ENCODE data around the gene SUOX. TPM values are rescaled to one million over a fixed set of nuclear protein-coding genes. Genes with fewer than 3 reads are reported as not detected.
"Not testable (repeated sequence)": the region's sequence is repeated elsewhere in the genome, so short reads cannot be mapped to it uniquely, and the experiment has no call there.

Gene SUOX
- total RNA-seq, 1 donor from 2014 or later: 29.7 TPM

- DNase-seq (peak; percentile 96), ATAC-seq (ENCODE audit: poor library complexity) (peak; percentile 98)
- intact Hi-C loops (cut with DNase I): loop anchor here (5.0 kb wide), 1 partner anchor 44 kb away; the partner anchor contains the start of gene SUOX
These were observed 44.7 kb downstream of the SUOX start, which contains the start of gene RPS26 for GRCh38 chr12:56041552-56042429. Gene RPS26, plus strand, starts transcription at chr12:56041918. Its CDS starts 249 bp downstream, at chr12:56042167.

DNA sequence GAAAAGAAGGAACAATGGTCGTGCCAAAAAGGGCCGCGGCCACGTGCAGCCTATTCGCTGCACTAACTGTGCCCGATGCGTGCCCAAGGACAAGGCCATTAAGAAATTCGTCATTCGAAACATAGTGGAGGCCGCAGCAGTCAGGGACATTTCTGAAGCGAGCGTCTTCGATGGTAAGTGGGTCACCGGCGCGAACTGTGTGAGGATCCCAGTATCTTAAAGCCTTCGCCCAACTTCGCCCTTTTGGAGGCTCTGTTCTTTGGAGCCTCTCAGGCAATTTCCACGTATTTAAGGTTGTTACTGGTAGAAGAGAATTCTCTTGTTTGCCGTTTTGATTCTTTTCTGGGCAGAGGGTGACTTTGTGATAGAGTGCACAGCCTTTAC is 45.3 kb downstream of the SUOX start:
- DNase-seq; ATAC-seq (ENCODE audit: poor library complexity): not testable (repeated sequence)
- intact Hi-C loops (cut with DNase I): loop anchor here (5.0 kb wide), 1 partner anchor 45 kb away; the partner anchor contains the start of gene SUOX

DNA sequence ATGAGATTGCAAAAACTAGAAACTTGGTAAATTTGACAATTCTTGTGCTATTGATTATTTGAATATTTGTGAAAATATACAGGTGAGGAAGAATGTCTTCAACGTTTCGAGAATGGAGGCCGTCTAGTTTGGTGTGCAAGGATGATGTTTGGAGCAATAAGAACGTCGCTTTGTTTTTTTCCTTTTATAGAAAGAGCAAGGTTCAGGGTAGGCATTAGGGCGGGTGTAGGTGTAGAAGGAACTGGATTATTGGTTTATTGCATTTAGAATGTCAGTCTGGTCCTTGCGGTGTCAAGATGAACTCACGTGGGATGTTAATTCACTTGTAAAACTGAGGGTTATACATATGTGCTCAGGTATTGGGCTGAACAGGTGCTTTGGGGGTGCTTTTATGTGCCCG is 45.8 kb downstream of the SUOX start:
- DNase-seq: no peak
- intact Hi-C loops (cut with DNase I): loop anchor here (5.0 kb wide), 1 partner anchor 46 kb away; the partner anchor contains the start of gene SUOX

DNA sequence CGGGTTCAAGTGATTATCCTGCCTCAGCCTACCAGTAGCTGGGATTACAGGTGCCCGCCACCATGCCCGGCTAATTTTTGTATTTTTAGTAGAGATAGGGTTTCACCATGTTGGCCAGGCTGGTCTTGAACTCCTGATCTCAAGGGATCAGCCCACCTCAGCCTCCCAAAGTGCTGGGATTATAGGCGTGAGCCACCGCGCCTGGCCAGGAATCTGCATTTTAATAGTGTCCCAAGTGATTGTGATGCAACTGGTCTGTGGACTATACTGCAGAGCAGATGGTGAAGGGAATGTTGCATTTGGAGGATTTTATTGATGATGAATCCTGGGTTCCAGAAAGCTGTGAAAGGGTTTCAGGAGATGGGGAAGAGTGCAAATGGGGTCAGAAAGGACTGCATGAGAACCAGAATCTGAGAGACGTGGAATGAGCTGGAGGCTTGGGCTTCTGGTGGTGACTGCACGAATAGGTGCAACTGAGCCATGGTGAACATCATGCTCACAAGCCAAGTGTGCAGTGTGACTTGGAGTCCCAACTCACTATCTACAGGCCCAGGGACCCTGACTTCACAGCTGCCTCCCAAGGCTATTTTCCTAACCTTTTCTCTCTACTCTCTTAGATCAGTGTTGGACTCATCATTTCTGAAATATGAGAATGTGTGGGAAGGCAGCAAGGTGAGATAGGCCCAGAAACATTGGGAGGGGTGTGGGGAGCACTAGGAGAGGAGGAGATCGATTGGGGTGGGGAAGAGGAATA is 49.1 kb downstream of the SUOX start:
- intact Hi-C loops (cut with DNase I): no loop called here
- no peak for DNase-seq
- ATAC-seq (ENCODE audit: poor library complexity): no peak

More for the DNA sequence above, 45.8 kb downstream of the SUOX start:
- ATAC-seq (ENCODE audit: poor library complexity): no peak

DNA sequence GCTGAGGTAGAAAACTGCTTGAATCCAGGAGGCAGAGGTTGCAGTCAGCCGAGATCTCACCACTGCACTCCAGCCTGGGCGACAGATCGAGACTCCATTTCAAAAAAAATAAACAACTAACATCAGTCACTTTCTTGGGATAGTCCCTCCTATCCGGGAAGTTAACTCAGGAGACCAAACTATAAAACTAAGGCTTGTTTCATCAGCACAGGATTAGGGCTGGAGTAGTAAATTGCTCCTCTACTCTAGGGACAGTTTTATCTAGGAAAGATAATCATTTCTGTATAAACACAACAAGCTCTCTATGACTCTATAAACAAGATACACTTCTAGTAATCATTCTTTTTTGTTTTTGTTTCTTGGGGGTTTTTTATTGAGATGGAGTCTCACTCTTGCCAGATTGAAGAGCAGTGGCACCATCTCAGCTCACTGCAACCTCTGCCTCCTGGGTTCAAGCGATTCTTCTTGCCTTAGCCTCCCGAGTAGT is 56.4 kb downstream of the SUOX start:
- DNase-seq (no peak), ATAC-seq (ENCODE audit: poor library complexity) (no peak)
- intact Hi-C loops (cut with DNase I): no loop called here

Other genes with a start within 250 kb of the SUOX start
- gene SARNP, start 179.6 kb upstream of the SUOX start, total RNA-seq: 48.0 TPM
- gene ORMDL2, start 179.2 kb upstream of the SUOX start, total RNA-seq: 11.6 TPM
- 17.2 TPM for gene DNAJC14, start 167.7 kb upstream of the SUOX start, total RNA-seq
- gene MMP19, start 154.3 kb upstream of the SUOX start, total RNA-seq: 3.4 TPM
- 14.3 TPM for gene PYM1, start 69.4 kb upstream of the SUOX start, total RNA-seq
- 9.5 TPM for gene DGKA, start 66.1 kb upstream of the SUOX start, total RNA-seq
- 0.83 TPM for gene PMEL, start 31.2 kb upstream of the SUOX start, total RNA-seq
- 7.9 TPM for gene CDK2, start 30.4 kb upstream of the SUOX start, total RNA-seq
- 111 TPM for gene RAB5B, start 23.2 kb upstream of the SUOX start, total RNA-seq
- gene IKZF4, start 23.8 kb downstream of the SUOX start, total RNA-seq: 7.0 TPM
- 34.6 TPM for gene RPS26, start 44.6 kb downstream of the SUOX start, total RNA-seq
- 4.8 TPM for gene ERBB3, start 82.9 kb downstream of the SUOX start, total RNA-seq
- 68.0 TPM for gene PA2G4, start 107.3 kb downstream of the SUOX start, total RNA-seq
- 1,888 TPM for gene RPL41, start 119.4 kb downstream of the SUOX start, total RNA-seq
- 5.8 TPM for gene ZC3H10, start 121.0 kb downstream of the SUOX start, total RNA-seq
- 27.0 TPM for gene ESYT1, start 131.0 kb downstream of the SUOX start, total RNA-seq
- gene MYL6B, start 155.3 kb downstream of the SUOX start, total RNA-seq: 42.7 TPM
- gene MYL6, start 161.1 kb downstream of the SUOX start, total RNA-seq: 513 TPM
- 63.4 TPM for gene SMARCC2, start 192.2 kb downstream of the SUOX start, total RNA-seq
- gene RNF41, start 224.6 kb downstream of the SUOX start, total RNA-seq: 48.1 TPM
- 18.8 TPM for gene NABP2, start 227.1 kb downstream of the SUOX start, total RNA-seq
- gene SLC39A5, start 232.8 kb downstream of the SUOX start, total RNA-seq: not detected

Measured in Right ventricle myocardium superior (tissue), 1 donor.